ACC112 (cell line): ENCODE results near the gene PPA2.

ENCODE experiments used
- H2AFZ ChIP-seq: fragments of 200-600 bp; sonication (generic); one replicate; pipeline ENCODE4 v1.6.0; 2017; ENCODE audit warnings: antibody characterized with exemption, low read length; ENCODE audit not compliant: unreplicated experiment
- H3K27ac ChIP-seq: fragments of 200-600 bp; sonication (generic); 2 replicates; pipeline ENCODE4 v1.5.1; 2014; ENCODE audit warnings: low read depth, mild to moderate bottlenecking, antibody characterized with exemption, low read length, moderate library complexity
- H3K27me3 ChIP-seq: fragments of 200-600 bp; sonication (generic); 2 replicates; pipeline ENCODE4 v1.6.1; 2014; ENCODE audit warnings: mild to moderate bottlenecking, antibody characterized with exemption, low read length, moderate library complexity, mixed read lengths; ENCODE audit not compliant: insufficient read depth
- H3K36me3 ChIP-seq: fragments of 200-600 bp; sonication (generic); 2 replicates; pipeline ENCODE4 v1.6.1; 2016; ENCODE audit warnings: mild to moderate bottlenecking, antibody characterized with exemption, low read length, moderate library complexity, mixed read lengths; ENCODE audit not compliant: insufficient read depth
- H3K4me1 ChIP-seq: fragments of 200-600 bp; sonication (generic); one replicate; pipeline ENCODE4 v1.6.1; 2016; ENCODE audit warnings: low read length, mixed read lengths; ENCODE audit not compliant: insufficient read depth, unreplicated experiment, control insufficient read depth
- H3K4me3 ChIP-seq: fragments of 200-600 bp; sonication (generic); 2 replicates; pipeline ENCODE4 v1.5.1; 2014; ENCODE audit warnings: mild to moderate bottlenecking, low read depth, low read length
- H3K79me2 ChIP-seq: fragments of 200-600 bp; sonication (generic); one replicate; pipeline ENCODE4 v1.6.0; 2016; ENCODE audit warnings: low read length; ENCODE audit not compliant: control insufficient read depth, unreplicated experiment, insufficient read depth

Gene PPA2

DNA sequence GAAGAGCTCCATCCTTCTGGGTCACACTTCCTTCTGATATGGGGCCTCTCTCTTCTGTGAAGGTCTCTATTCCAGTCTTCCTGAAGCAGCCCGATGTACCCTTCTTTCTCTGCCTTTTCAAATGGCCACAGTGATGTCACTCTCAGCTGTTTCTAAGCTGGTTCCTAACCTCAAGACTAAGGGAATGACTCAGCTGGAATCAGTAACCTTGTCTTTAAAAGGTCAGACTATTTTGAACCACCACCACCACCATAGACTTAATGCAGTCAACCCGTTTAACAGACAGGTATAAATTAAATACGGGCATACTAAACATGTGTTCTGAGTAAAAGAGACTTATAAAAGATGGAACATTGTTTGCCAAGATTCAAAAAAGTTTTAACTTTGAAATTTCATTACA, 121.0 kb downstream of the PPA2 start:
- Histone ChIP-seq H3K36me3 (no peaks in the 10 kb centered on the region), H3K4me3 (no peak overlapping the region), H2AFZ (no peak overlapping the region), H3K27ac (no peak overlapping the region), H3K4me1 (no peaks in the 10 kb centered on the region), H3K27me3 (no peaks in the 10 kb centered on the region), H3K79me2 (no peaks in the 10 kb centered on the region)

DNA sequence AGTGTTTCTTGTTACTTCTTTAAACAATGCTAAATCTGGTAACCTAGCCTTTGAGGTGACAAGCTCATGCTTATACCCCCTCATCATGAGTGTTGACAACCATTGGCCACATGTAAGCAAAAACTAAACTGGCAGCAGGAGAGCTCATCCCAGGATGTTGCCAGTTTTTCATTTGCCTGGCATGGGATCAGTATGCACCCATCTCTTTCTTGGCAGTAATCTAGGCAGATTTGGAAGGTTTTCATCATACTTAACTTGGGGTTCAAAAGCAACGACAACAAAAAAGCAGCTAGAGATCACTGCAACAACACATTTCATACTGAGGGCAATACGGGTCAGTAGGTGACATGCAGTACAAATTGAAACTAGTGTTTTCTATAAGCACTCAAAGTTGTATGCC, 122.0 kb downstream of the PPA2 start:
- Histone ChIP-seq H3K79me2 (no peaks in the 10 kb centered on the region), H2AFZ (no peak overlapping the region), H3K4me3 (no peak overlapping the region), H3K4me1 (no peaks in the 10 kb centered on the region), H3K27ac (no peak overlapping the region), H3K27me3 (no peaks in the 10 kb centered on the region), H3K36me3 (no peaks in the 10 kb centered on the region)

DNA sequence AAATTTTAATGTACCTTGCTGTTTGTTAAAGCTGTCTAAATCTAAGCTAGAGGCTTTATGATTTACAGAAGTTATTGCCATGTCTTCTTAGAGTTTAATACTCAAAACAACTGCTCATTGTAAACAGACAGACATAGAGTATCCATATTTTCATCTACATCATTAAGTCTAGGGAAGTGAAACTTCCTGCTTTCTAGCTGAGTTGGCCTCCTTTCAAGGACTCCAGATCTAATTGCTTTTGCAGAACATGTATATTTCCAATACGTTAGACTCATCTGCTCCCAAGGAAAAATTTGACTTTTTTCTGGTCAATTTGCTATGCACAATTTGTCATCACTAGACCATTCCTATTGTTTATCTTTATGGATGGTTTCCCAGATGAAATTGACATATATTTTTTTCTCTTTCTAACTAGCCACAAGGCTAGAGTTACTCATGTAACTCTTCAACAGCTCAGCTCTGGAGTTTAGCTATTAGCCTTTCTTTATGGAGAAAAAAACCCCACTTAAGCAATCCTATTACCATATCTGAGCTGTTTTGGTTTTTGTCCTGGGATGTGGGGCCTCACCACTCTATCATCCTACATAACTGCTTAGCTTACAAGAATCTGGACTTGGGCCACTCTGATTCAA, 122.9 kb downstream of the PPA2 start:
- Histone ChIP-seq H3K27ac (no peak overlapping the region), H3K4me1 (no peaks in the 10 kb centered on the region), H2AFZ (no peak overlapping the region), H3K36me3 (no peaks in the 10 kb centered on the region), H3K27me3 (no peaks in the 10 kb centered on the region), H3K79me2 (no peaks in the 10 kb centered on the region), H3K4me3 (no peak overlapping the region)

DNA sequence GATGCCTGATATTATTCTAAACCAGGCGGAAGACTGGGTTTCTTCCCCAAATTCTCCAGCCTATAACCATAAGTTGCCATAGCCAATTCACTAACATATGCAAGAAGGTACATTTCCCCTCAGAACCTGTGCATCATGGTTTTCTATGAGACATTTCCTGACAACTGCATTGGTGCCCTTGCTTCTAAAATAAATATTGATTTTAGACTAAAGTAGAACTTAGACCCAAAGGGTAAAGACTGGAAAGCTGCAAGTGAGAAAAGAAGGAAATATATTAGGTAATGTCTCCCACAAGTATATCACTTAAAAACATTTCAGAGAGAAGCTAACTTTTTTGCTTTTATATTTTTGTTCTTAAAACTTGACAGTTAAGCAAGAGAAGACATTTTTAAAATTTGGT, 125.1 kb downstream of the PPA2 start:
- Histone ChIP-seq H3K79me2 (no peaks in the 10 kb centered on the region), H2AFZ (no peak overlapping the region), H3K4me3 (no peak overlapping the region), H3K27me3 (no peaks in the 10 kb centered on the region), H3K4me1 (no peaks in the 10 kb centered on the region), H3K27ac (no peak overlapping the region), H3K36me3 (no peaks in the 10 kb centered on the region)

DNA sequence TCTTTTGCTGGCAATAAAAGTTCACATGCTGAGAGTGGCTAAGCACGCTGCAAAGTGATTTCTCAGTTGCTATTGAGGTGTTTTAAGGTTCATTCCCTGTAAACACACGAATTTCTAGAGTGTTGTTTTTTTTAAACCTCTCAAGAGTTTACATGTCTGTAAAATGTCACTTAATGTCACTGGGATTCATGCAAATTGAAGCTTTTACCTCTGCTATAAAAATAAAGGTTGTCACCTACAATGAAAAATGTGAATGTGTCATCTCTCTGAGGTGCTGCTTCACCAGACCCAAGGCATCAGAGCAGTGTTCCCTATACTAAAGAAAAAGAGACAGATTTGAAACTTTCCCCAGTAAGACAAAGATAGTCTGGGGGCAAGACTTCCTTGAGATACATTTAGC, 127.0 kb downstream of the PPA2 start:
- no peaks in the 10 kb centered on the region for H3K79me2 ChIP-seq
- H3K27ac ChIP-seq = no peak overlapping the region
- no peak overlapping the region for H2AFZ ChIP-seq
- no peaks in the 10 kb centered on the region for H3K4me1 ChIP-seq
- no peak overlapping the region for H3K4me3 ChIP-seq
- no peaks in the 10 kb centered on the region for H3K27me3 ChIP-seq
- no peaks in the 10 kb centered on the region for H3K36me3 ChIP-seq

DNA sequence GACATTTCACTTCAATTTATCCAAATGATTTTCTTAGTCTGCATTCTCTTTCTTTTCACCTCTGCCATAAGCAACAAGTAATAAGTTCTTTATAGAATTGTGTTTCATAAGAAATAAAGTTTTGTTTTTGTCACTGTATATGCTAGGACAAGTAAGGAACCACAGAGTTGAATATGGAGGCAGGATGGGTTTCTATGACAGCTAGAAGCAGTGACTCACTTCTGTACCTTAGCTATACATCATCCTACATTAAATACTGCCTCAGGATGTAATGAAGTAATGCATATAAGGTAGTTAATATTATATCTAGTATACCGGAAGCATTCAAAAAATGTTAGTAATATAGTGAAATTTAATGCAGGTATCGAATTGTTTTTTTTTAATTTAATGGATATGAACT, 128.0 kb downstream of the PPA2 start:
- no peaks in the 10 kb centered on the region for H3K79me2 ChIP-seq
- H3K36me3 ChIP-seq = no peaks in the 10 kb centered on the region
- H3K4me1 ChIP-seq = no peaks in the 10 kb centered on the region
- no peak overlapping the region for H3K27ac ChIP-seq
- no peak overlapping the region for H2AFZ ChIP-seq
- no peak overlapping the region for H3K4me3 ChIP-seq
- H3K27me3 ChIP-seq = no peaks in the 10 kb centered on the region

DNA sequence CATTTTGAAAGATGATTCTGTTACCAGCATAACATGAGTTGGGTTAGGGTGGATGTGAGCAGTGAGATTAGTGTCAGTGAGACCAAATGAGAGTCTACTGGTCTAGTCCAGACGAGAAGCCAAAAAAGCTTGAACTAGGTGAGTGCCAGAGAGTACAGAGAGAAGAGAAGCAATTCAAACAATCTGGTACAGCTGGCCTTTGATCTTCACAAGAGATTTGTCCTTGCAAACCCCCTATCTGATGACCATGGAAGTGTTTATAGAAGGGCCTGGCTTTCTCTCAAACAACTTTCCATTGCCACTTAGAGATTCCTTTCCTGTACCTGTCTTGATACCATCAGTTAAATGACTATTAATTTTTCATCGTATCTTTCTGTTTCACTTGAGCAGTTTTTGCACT, 128.5 kb downstream of the PPA2 start:
- H3K27me3 ChIP-seq = no peaks in the 10 kb centered on the region
- no peaks in the 10 kb centered on the region for H3K4me1 ChIP-seq
- H3K36me3 ChIP-seq = no peaks in the 10 kb centered on the region
- no peak overlapping the region for H3K4me3 ChIP-seq
- no peak overlapping the region for H3K27ac ChIP-seq
- H3K79me2 ChIP-seq = no peaks in the 10 kb centered on the region
- H2AFZ ChIP-seq = no peak overlapping the region

DNA sequence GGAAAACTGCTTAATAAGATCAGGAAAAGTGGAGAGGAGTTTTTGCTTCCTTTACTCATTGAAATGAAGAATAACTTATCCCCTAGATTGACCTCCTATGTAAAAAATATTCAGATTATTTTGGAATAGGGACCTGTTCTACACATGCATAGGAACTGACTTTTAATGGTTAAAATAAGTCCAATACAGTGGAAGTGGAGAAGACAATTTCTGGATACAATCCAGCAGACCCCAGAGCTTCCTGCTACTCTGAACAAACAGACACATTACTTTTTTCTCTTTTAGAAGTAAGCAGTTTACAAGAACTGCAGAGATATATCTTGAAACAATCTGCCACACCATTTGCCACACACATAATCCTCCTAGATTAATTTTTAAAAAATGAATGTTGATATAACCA, 129.7 kb downstream of the PPA2 start:
- Histone ChIP-seq H3K79me2 (no peaks in the 10 kb centered on the region), H3K27me3 (no peaks in the 10 kb centered on the region), H2AFZ (no peak overlapping the region), H3K4me1 (no peaks in the 10 kb centered on the region), H3K4me3 (0 out of 2 replicates have a peak overlapping the region, but pooled peaks have one; percentile 19), H3K27ac (no peak overlapping the region), H3K36me3 (no peaks in the 10 kb centered on the region)

DNA sequence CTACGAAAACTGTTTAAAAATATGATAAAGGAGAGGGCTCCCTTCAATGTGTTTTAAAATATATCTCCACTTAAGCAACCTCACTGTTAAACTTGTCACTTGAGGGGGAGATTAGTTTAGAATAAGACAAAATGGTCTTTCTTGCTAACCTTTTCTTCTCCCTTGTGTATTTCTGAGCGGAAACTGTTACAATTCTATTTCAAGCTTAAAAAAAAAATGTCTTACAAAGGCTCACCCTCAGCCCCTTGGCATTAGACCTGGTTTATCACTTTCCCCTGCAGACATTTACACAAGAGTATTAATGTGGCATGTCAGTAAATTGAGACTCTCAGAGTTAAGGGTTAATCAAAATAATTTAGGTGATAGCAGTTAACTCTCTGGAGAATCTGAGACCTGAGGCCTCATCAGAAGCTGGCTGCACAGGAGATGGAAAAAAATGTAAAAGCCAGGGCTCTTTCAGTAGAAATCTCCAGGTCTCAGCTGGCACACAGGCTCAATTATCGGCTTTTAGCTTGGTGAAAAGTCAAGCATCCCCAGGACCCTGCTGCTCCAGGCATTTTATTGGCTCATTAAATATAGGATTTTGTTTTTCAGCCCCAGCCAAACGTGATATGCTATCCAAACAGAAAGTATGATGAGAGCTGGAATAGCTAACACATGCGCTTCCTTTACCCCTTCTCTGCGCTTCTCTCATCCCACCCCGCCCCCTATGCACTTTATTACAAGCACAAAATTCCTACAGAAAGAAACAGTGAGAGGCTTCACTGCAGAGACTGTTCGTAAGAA, 130.5 kb downstream of the PPA2 start:
- Histone ChIP-seq H3K4me1 (no peaks in the 10 kb centered on the region), H3K36me3 (no peaks in the 10 kb centered on the region), H3K4me3 (0 out of 2 replicates have a peak overlapping the region, but pooled peaks have one; percentile 19), H3K79me2 (no peaks in the 10 kb centered on the region), H3K27me3 (no peaks in the 10 kb centered on the region), H2AFZ (no peak overlapping the region), H3K27ac (no peak overlapping the region)

DNA sequence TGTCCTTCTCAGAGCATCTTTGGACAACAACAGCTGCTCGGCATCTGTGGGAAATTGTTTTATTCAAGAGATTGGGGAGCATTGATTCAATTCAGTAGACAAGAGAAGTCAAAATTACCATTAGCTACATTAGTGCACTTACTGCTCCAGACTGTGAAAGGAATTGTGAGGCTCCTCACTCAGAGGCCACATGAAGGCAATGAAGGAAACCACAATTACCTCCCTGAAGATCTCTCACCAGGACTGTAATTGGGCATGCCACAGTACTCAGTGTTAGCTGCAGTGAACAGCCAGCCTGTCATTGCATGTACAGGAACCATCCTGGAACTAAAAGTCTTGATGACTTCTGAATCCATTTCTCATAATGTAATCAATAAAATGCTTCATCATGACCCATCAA, 144.8 kb downstream of the PPA2 start:
- Histone ChIP-seq H3K27ac (no peak overlapping the region), H3K4me1 (no peaks in the 10 kb centered on the region), H3K79me2 (no peaks in the 10 kb centered on the region), H2AFZ (no peak overlapping the region), H3K4me3 (no peak overlapping the region), H3K36me3 (no peaks in the 10 kb centered on the region), H3K27me3 (no peaks in the 10 kb centered on the region)

DNA sequence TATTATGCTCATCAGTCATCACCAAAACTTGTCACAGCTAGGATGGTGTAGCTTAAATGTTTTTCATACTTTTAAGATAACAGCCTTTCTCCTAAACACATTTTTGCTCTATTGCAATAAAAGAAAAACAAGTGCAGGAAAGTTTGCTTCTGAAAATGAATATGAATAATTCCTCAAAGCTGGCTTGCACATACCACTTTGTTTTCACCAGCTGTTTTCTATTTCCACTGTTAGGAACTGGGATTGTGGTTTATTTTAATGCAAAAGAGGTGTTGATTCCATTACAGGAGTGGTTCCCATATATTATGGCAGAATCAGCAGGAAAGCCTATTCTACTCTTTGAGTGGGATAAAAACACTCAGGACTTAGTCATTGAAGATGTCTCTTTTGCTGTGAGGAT, 145.9 kb downstream of the PPA2 start:
- no peaks in the 10 kb centered on the region for H3K36me3 ChIP-seq
- no peak overlapping the region for H3K4me3 ChIP-seq
- H2AFZ ChIP-seq = no peak overlapping the region
- no peaks in the 10 kb centered on the region for H3K79me2 ChIP-seq
- no peaks in the 10 kb centered on the region for H3K27me3 ChIP-seq
- no peak overlapping the region for H3K27ac ChIP-seq
- no peaks in the 10 kb centered on the region for H3K4me1 ChIP-seq
